ENCODE results near the gene EOLA2.

The EOLA2 gene

GRCh38 chrX:149910178-149910695, 28.1 kb downstream of the EOLA2 start (continued):
- TF ChIP-seq ZNF610 (tag by site-specific recombination; IDR thresholded peaks at IDR 0.05; ENCODE audit: borderline replicate concordance), result no peak

- H3K4me1 ChIP-seq (ENCODE audit: control insufficient read depth, insufficient read depth, low read length), result no peaks in the 10 kb centered on the region
- H3K36me3 ChIP-seq (ENCODE audit: control insufficient read depth in 2 of 2, insufficient read depth in 1 of 2, low read length in 2 of 2), result no peaks in the 10 kb centered on the region
- POLR2A ChIA-PET, result no interaction called here
- CTCF ChIA-PET, result interaction anchor here (1.2 kb wide), 1 partner anchor 41 kb away, joined by 3 read pairs; no protein-coding TSS in a partner anchor
- H3K4me3 ChIP-seq (ENCODE audit: low read depth, low read length), result no peak overlapping the region
- no peak overlapping the region for H3K27ac ChIP-seq (ENCODE audit: extremely low read depth, low read depth, low read length)
- no peaks in the 10 kb centered on the region for H3K9me3 ChIP-seq (ENCODE audit: control insufficient read depth, insufficient read depth, low read depth, low read length)
- TF ChIP-seq ZNF155 (tag by site-specific recombination; IDR thresholded peaks at IDR 0.05), result no peak
- TF ChIP-seq CTCF (tag by site-specific recombination; IDR thresholded peaks at IDR 0.05), result no peak
- TF ChIP-seq ZNF433 (tag by site-specific recombination; IDR thresholded peaks at IDR 0.05; ENCODE audit: low read depth), result no peak
- no peak for TF ChIP-seq ZNF639 (tag by site-specific recombination; IDR thresholded peaks at IDR 0.05)
- no peak for TF ChIP-seq ZNF202 (tag by site-specific recombination; IDR thresholded peaks at IDR 0.05; ENCODE audit: borderline replicate concordance)
- TF ChIP-seq ZNF701 (tag by site-specific recombination; IDR thresholded peaks at IDR 0.05), result no peak
Observed at GRCh38 chrX:149909324-149910177, 28.7 kb downstream of the EOLA2 start.

- H3K27ac ChIP-seq (ENCODE audit: extremely low read depth, low read depth, low read length), result no peak overlapping the region
- no peaks in the 10 kb centered on the region for H3K9me3 ChIP-seq (ENCODE audit: control insufficient read depth, insufficient read depth, low read depth, low read length)
- H3K4me3 ChIP-seq (ENCODE audit: low read depth, low read length), result no peak overlapping the region
- CTCF ChIA-PET, result interaction anchor here (0.6 kb wide), 1 partner anchor 539 kb away, joined by 3 read pairs; no protein-coding TSS in a partner anchor
- POLR2A ChIA-PET, result no interaction called here
- H3K4me1 ChIP-seq (ENCODE audit: control insufficient read depth, insufficient read depth, low read length), result no peaks in the 10 kb centered on the region
- no peaks in the 10 kb centered on the region for H3K36me3 ChIP-seq (ENCODE audit: control insufficient read depth in 2 of 2, insufficient read depth in 1 of 2, low read length in 2 of 2)
- TF ChIP-seq ZNF513 (tag by site-specific recombination; IDR thresholded peaks at IDR 0.05) (no peak), ATF2 (tag by site-specific recombination; IDR thresholded peaks at IDR 0.05; ENCODE audit: low read depth) (no peak), ZNF112 (tag by site-specific recombination; IDR thresholded peaks at IDR 0.05) (no peak), ZNF341 (tag by site-specific recombination; IDR thresholded peaks at IDR 0.05; ENCODE audit: low read depth) (no peak), ZNF791 (tag by site-specific recombination; IDR thresholded peaks at IDR 0.05) (no peak), ZNF239 (tag by site-specific recombination; IDR thresholded peaks at IDR 0.05) (no peak), ZNF518A (tag by site-specific recombination; conservative IDR thresholded peaks at IDR 0.05; ENCODE audit: low read depth) (no peak), ZNF133 (tag by site-specific recombination; IDR thresholded peaks at IDR 0.05) (no peak), ZBTB8A (tag by site-specific recombination; IDR thresholded peaks at IDR 0.05) (no peak), WT1 (tag by site-specific recombination; IDR thresholded peaks at IDR 0.05) (no peak), ZFP69B (tag by site-specific recombination; IDR thresholded peaks at IDR 0.05) (no peak), ZNF639 (tag by site-specific recombination; IDR thresholded peaks at IDR 0.05) (no peak), ZNF184 (tag by site-specific recombination; IDR thresholded peaks at IDR 0.05) (no peak)
Observed at GRCh38 chrX:149908727-149909126, 29.6 kb downstream of the EOLA2 start.
